Bronchial epithelial cell (primary cell): ENCODE data around the gene NIPAL3. TPM values are rescaled to one million over a fixed set of nuclear protein-coding genes. Genes with fewer than 3 reads are reported as not detected.

Experiments used
- DNase-seq: peaks from one replicate; pipeline ENCODE4 v3.0.0-alpha.2; 2010; ENCODE audit warnings: low read depth
- FAIRE-seq: peaks from 2 replicates; lab custom pipeline; 2011; peaks lifted over from hg19 to GRCh38; lab: Jason Lieb, UNC
- H3K27me3 ChIP-seq: 2 replicates; pipeline ENCODE4 v1.5.1; 2011; ENCODE audit warnings: low read length; ENCODE audit not compliant: control insufficient read depth, insufficient read depth
- H3K36me3 ChIP-seq: 2 replicates; pipeline ENCODE4 v1.5.1; 2011; ENCODE audit warnings: low read length; ENCODE audit not compliant: control insufficient read depth, insufficient read depth
- H3K4me3 ChIP-seq: 2 replicates; pipeline ENCODE4 v1.5.1; 2011; ENCODE audit warnings: mild to moderate bottlenecking, low read depth, low read length, control low read depth
- CTCF ChIP-seq: IDR thresholded peaks from 2 replicates; pipeline ENCODE4 v1.5.1; 2011; ENCODE audit warnings: mild to moderate bottlenecking, moderate library complexity, low read length, control low read depth, inconsistent platforms; ENCODE audit not compliant: insufficient read depth, severe bottlenecking
- total RNA-seq: library from RNA; depleted of rRNA; stranded (reverse); fragments of >200 nt; gene quantifications from 2 replicates; pipeline ENCODE4 v1.2.1, GENCODE V29; 2014

The NIPAL3 gene
- 21.8 and 35.8 TPM in 2 replicates for total RNA-seq

DNA sequence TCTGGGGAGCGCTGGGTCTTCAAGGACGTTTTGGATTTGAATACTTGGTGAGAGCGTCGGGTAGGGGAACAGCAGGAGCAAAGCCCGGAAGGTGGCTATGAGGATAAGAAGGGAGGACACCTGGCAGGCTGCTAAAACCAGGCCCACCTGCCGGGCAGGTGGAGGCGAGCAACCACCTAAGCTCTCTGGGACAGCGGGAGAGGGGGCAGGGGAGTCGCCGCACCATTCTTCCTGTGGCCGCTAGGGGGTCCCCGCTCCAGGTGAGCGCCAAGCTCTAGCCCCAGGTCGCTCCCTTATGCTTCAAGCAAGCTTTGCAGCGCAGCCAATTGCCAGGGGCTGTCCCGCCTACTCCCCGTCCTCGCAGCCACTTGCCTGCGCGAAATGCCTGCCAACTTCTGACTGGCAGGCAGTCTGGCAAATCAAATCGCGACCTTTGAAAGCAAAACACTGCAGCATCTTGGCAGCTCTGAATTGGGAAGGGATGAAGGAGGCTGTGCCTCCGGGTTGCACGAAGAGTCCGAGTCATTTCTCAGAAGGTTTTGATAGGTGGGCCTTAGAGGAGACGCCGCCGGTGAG is at the start of gene NIPAL3:
TSS of gene NIPAL3 (plus strand) at position 469 of the 576 bp plus-strand sequence. CDS start 3,746 bp downstream, outside the sequence.
- Histone ChIP-seq H3K4me3 (peak within 1 kb of the TSS; percentile 43), H3K36me3 (peaks cover 3% of the 10 kb centered on the region), H3K27me3 (no peaks in the 10 kb centered on the region)
- TF ChIP-seq CTCF = peak; percentile 98
- FAIRE-seq (peak; percentile 47), DNase-seq (peak; percentile 98)

GRCh38 chr1:24366707-24367106 is 48.9 kb upstream of the NIPAL3 start:
- no peak overlapping the region for H3K4me3 ChIP-seq
- H3K27me3 ChIP-seq = no peaks in the 10 kb centered on the region
- FAIRE-seq = no peak
- no peak for TF ChIP-seq CTCF
- no peak for DNase-seq
- peaks cover 2% of the 10 kb centered on the region for H3K36me3 ChIP-seq

- DNase-seq (no peak), FAIRE-seq (no peak)
- Histone ChIP-seq H3K4me3 (no peak overlapping the region), H3K27me3 (no peaks in the 10 kb centered on the region), H3K36me3 (peaks cover 2% of the 10 kb centered on the region)
- no peak for TF ChIP-seq CTCF
These were observed 46.4 kb upstream of the NIPAL3 start for GRCh38 chr1:24369199-24369598.

GRCh38 chr1:24369801-24370200 is 45.8 kb upstream of the NIPAL3 start:
- FAIRE-seq (no peak), DNase-seq (no peak)
- Histone ChIP-seq H3K4me3 (no peak overlapping the region), H3K36me3 (peaks cover 2% of the 10 kb centered on the region), H3K27me3 (no peaks in the 10 kb centered on the region)
- TF ChIP-seq CTCF = no peak

DNA sequence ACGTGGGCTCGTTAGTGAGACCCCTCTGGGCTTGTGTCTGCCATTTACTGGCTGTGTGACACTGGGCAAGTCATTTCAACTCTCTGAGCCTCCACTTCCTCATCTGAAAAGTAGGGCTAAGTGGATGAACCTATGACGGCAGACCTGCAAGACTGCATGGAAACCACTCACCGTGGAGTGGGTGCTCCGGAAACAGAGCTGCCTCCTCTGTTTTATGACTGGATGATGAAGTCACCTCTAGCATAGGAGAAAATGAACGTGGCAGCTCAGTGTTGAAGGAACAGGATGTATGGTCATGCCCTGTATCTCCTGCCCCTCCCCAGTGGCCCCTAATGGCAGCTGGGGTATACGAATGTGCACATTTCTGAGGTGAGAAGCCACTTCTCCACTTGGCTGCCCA is 42.6 kb upstream of the NIPAL3 start:
- Histone ChIP-seq H3K36me3 (peaks cover 2% of the 10 kb centered on the region), H3K4me3 (no peak overlapping the region), H3K27me3 (no peaks in the 10 kb centered on the region)
- FAIRE-seq (no peak), DNase-seq (peak; percentile 51)
- no peak for TF ChIP-seq CTCF

- H3K36me3 ChIP-seq = peaks cover 2% of the 10 kb centered on the region
- DNase-seq (peak; percentile 83), FAIRE-seq (no peak)
- no peak for TF ChIP-seq CTCF
- H3K27me3 ChIP-seq = no peaks in the 10 kb centered on the region
- H3K4me3 ChIP-seq = no peak overlapping the region
These were observed 41.9 kb upstream of the NIPAL3 start for GRCh38 chr1:24373710-24374109.
